HG03457 (cell line): ENCODE measurements around the gene ANO3.

Experiments
- ATAC-seq: cut with Tn5 transposase; IDR thresholded peaks from one replicate; pipeline ENCODE4 v1.9.1; 2021; ENCODE audit warnings: moderate number of reproducible peaks; ENCODE audit not compliant: unreplicated experiment

ANO3 gene

GRCh38 chr11:26483108-26483507 lies 151.2 kb downstream of the ANO3 start:
- ATAC-seq = no peak

DNA sequence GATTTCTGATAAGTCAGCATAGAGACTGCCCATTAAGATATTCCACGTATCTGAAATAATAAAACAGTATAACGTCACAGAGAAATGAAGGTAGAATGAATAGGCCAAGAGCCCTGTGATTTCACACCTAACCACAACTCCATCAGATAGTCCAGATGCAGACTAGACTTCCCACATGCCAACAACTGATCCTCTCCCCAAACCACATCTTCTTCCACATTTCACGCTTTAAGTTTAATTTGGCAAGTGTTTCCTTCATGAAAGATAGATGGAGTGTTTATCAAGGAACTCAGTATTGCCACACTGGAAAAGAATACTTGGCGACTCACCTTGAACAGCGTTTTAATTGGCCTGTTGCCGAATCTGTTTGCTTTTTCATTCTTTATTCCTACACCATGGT lies 158.6 kb downstream of the ANO3 start:
- ATAC-seq = no peak

- ATAC-seq = no peak
These were observed 161.7 kb downstream of the ANO3 start for GRCh38 chr11:26493616-26494015.

DNA sequence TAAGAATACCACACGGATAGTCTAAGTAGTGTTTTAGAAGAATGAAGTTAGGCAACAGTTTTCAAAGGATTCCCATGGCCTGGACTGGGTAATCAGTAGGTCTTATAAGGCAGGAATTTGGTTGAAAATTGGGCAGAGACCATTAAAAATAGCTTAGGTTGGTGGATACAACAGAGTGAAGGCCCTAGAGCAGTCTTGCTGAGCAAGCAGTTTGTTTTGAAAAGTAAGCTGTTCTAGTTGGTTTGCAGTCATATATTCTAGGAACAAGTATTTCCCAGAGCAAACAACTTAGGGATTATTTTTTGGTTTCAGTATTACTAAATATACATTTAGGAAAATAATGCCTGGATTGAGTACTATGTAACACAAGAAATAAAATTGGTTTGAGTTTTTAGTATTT lies 175.3 kb downstream of the ANO3 start:
- ATAC-seq = no peak

DNA sequence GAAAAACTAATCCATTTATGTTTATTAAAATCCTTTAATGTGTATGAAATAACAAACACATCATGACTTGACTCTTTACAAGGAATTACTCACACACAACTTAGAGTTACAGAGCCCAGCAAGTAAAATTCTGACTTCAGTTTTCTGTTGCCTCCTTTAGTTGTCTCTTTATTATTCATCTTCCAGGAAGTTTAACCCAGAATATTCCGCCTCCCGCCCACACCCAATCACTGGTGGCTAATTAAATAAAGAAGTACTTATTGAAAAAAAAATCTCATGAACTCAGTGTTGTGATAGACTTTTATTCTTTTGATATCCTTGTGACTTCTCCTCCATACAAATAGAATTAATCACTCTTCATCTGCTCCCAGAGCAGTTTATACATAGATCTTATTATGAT lies 178.2 kb downstream of the ANO3 start:
- no peak for ATAC-seq

GRCh38 chr11:26510756-26511155 lies 178.8 kb downstream of the ANO3 start:
- no peak for ATAC-seq

GRCh38 chr11:26512196-26512595 lies 180.3 kb downstream of the ANO3 start:
- ATAC-seq = no peak

- no peak for ATAC-seq
These were observed 187.5 kb downstream of the ANO3 start for GRCh38 chr11:26519469-26519868.

DNA sequence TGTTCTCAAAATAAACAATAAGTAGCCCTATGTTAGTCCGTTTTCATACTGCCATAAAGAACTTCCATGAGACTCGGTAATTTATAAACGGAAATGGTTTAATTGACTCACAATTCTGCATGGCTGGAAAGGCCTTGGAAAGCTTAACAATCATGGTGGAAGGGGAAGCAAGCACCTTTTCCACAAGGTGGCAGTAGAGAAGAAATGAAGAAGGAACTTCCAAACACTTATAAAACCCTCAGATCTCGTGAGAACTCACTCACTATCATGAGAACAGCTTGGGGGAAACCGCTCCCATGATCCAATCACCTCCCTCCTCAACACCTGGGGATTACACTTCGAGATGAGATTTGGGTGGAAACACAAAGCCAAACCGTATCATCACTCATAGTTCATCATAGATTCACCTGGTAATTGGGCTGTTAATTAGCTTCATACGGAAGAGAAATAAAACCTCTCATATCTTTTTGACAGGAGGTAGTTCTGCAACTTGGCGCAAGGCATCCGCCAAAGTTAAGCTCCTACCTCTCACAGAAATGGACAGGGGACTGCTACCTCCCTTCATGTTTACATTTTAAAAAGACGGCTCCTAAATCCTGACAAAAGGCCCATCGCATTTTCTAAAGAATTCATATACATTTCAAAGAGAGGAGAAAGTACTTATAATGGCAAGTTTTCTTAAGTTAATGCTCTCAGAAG lies 191.1 kb downstream of the ANO3 start:
- ATAC-seq = no peak

GRCh38 chr11:26527685-26528084 lies 195.8 kb downstream of the ANO3 start:
- ATAC-seq = no peak

DNA sequence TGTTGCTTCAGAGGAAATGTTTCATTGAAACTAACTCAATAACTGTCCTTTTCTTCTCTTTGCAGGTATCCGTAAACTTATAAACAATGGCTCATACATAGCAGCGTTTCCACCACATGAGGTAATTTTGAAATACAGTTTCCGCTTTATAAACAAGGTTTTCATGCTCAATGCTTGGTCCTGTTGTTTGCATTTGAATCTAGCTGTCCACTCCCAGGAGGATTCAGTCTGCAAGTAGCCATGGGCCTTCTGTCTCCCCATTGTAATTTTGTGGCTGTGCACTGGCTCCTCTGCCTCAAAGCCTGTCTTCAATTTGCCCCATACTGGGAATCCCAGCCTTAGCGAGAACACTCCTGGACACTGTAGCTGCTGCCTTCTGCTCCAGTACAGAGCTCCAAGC lies 205.4 kb downstream of the ANO3 start:
- no peak for ATAC-seq

GRCh38 chr11:26539517-26539916 lies 207.6 kb downstream of the ANO3 start:
- ATAC-seq = no peak

- no peak for ATAC-seq
These were observed 209.9 kb downstream of the ANO3 start for GRCh38 chr11:26541870-26542269.

GRCh38 chr11:26549176-26549575 lies 217.2 kb downstream of the ANO3 start:
- ATAC-seq = no peak

DNA sequence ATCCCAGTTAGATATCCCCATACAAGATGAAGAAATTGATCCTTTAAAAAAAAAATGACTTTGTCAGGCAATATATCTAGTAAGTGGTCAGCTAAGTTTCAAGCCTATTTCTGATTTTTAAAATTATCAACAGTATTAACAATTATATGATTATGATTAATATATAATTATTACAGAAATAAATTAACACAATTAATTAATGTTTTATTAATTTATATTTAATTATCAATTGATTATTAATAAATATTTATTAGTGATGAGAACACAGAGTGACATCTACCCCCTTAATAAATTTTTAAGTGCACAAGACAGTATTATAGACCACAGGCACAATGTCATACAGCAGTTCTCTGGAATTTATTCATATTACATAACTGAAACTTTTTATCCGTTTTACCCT lies 218.1 kb downstream of the ANO3 start:
- no peak for ATAC-seq

- no peak for ATAC-seq
These were observed 219.4 kb downstream of the ANO3 start for GRCh38 chr11:26551186-26551801.

GRCh38 chr11:26553182-26553581 lies 221.3 kb downstream of the ANO3 start:
- ATAC-seq = no peak

GRCh38 chr11:26554455-26554854 lies 222.5 kb downstream of the ANO3 start:
- ATAC-seq = no peak

GRCh38 chr11:26556582-26556981 lies 224.7 kb downstream of the ANO3 start:
- ATAC-seq = no peak

- ATAC-seq = no peak
These were observed 225.7 kb downstream of the ANO3 start for GRCh38 chr11:26557666-26558065.

- no peak for ATAC-seq
These were observed 226.3 kb downstream of the ANO3 start for GRCh38 chr11:26558190-26558589.

- no peak for ATAC-seq
These were observed 237.7 kb downstream of the ANO3 start for GRCh38 chr11:26569646-26570045.
